Testis (tissue), 2 donors: ENCODE measurements around the gene CHAC2.

ENCODE experiments used
- CTCF ChIP-seq, 3 experiments: fragments of 450-650 bp in 2 of 3; fragments of 200-600 bp in 1 of 3; sonication (generic) in 1 of 3; IDR thresholded peaks; one replicate each; pipeline ENCODE4 v1.5.1; 2016 to 2019; ENCODE audit warnings: antibody characterized with exemption in 3 of 3, mild to moderate bottlenecking in 2 of 3, moderate library complexity in 1 of 3
- POLR2A ChIP-seq: fragments of 450-650 bp; IDR thresholded peaks from one replicate; pipeline ENCODE4 v1.6.1; 2017; ENCODE audit warnings: antibody characterized with exemption, mild to moderate bottlenecking, moderate library complexity

- TF ChIP-seq CTCF (IDR thresholded peaks at IDR 0.05) (no peak), POLR2A (peak; percentile 8)
These were observed 19.4 kb downstream of the CHAC2 start, which contains the start of the genes ASB3 and ERLEC1 for GRCh38 chr2:53786705-53787613.
